HG02623 (cell line): ENCODE data around the gene PAIP2.
"Not testable (repeated sequence)": the region's sequence is repeated elsewhere in the genome, so short reads cannot be mapped to it uniquely, and the experiment has no call there.

ENCODE experiments used
- ATAC-seq: cut with Tn5 transposase; IDR thresholded peaks from one replicate; pipeline ENCODE4 v1.9.1; 2021; ENCODE audit warnings: moderate library complexity; ENCODE audit not compliant: unreplicated experiment

The PAIP2 gene

DNA sequence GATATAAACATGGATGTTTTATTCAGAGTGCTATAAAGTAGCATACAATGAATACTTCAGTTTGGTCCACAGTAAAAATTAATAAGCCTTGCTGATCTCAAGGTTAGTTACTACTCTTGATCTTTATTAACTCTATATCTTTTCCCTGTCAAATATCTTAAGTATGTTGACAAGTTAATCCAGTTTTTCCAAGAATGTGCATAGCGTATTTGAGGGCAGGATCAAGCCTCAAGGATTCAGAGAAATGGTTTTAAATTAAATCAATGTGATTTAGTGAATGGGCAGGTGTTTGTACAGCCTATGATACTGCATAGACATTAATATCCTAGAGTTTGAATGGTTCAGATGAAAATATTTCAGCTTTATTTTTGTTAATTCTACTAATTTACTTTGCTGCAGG, 27.4 kb upstream of the PAIP2 start:
- ATAC-seq: no peak

DNA sequence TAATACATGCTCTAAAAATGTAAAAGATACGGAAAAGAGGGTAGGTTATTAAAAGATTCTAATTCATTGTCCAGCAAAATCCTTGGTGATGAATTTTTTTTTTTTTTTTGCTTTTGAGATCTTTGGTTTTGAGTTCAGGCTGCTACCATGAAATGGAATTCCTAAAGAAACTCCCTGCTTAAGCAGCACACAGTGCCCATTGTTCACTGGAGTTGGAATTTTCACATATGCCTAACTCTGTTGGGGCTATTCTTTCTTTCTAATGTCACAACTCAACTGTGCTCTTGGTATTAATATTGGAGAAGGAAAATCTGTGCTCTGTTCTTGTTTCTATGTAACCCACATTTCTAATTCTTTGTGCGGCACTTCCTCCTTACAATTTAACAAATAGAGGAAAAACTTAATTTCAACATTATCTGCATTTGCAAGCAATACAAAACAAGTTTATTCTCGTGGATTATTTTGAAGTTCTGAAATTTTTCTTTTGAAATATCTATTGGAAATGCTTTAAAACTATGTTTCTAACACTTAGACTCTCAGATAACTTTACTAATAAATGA, 26.5 kb upstream of the PAIP2 start:
- ATAC-seq: no peak

DNA sequence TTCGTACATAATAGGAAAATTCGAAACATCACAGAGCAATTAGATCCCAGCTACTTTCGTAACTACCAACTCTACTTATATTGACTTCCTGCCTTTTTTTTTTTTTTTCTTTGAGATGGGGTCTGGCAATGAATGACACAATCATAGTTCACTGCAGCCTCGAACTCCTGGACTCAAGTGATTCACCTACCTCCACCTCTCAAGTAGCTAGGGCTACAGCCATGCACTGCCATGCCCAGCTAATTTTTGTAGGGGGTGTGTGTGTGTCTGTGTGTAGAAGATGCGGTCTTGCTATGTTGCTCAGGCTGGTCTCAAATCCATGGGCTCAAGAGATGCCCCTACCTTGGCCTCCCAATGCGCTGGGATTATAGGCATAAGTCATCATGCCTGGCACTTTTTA, 5.8 kb upstream of the PAIP2 start:
- ATAC-seq: no peak

DNA sequence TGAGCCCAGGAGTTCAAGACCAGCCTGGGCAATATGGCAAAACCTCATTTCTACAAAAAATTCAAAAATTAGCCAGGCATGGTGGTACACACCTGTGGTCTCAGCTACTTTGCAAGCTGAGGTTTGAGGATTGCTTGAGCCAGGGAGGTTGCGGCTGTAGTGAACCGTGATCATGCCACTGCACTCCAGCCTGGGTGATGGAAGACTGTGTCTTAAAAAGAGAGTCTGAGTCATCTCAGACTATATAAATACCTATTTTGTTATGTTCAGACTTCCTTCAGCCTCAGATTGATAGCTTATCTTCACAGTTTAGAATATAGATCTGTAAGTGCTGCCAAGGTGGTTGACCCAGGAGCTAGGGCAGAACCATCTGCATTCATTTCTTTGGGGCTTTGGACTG, 1.6 kb upstream of the PAIP2 start:
- no peak for ATAC-seq

DNA sequence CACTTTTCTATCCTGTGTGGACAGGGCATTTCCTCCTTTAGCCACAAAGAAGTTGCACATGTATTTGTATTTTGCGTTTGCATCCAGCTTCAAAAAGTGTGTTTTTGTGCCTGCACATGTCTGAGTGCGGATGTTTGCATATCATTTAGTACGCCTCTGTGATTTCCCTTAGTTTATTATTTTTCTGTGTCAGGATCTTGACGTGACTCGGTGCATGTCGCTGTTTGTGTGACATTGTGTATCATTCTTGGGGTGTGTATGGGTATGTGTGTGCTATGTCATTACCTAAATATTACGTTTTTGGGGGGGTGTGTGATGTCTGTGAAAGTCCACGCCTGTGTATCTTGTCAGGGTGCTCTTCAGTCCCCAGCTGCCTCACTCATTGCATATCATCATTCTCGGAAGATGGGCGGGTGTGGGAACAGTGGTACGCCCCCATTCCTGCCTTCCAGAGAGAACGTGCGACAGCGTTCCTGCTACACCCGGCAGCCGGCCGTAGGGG, 416 bp upstream of the PAIP2 start:
- ATAC-seq: no peak

DNA sequence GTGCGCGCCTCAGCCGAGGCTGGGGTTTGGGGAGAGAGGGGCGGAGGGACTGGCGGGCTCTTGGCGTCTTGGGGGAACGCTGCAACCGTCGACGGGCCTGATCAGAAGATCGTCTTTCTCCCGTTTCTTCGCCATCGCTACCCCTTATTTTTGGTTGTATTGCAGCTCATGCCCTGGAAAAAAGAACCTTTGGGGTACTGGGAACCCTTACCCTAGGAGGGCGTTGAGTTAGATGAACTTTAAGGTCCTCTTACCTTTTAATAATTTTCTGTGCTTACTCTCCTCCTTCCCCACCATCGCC, 719 bp downstream of the PAIP2 start:
- ATAC-seq: peak; percentile 42

DNA sequence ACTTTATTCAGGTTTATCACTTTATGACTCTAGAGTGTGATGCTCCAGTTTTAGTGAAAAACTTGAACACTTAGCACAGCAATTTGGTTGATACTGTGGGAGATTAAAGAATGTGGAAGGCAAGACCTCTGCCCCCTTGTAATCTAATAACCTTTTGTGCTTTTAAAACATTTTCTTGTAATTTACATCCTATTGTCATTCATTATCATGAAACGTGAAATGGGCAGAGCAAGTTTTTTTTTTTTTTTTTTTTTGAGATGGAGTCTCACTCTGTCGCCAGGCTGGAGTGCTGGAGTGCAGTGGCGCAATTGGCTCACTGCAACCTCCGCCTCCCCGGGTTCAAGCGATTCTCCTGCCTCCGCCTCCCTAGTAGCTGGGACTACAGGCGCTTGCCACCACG, 1.8 kb downstream of the PAIP2 start:
- ATAC-seq: no peak

DNA sequence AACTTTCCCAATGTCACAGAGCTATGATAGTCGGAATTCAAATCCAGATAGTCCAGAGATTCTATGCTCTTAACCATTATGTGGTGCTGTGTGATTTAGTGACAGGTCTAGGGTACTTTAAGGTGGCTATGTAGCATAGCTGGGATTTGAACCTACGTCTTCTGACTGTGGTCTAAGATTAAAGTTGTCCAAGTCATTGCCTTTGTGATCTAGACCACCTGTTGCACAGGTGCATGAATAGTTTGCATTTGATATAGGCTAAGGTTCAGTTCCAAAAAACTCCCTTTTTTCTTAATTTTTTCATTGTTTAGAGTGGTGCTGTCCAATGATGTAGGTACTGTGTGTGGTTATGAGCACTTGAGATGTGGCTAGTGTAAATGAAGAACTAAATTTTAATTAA, 2.5 kb downstream of the PAIP2 start:
- no peak for ATAC-seq

DNA sequence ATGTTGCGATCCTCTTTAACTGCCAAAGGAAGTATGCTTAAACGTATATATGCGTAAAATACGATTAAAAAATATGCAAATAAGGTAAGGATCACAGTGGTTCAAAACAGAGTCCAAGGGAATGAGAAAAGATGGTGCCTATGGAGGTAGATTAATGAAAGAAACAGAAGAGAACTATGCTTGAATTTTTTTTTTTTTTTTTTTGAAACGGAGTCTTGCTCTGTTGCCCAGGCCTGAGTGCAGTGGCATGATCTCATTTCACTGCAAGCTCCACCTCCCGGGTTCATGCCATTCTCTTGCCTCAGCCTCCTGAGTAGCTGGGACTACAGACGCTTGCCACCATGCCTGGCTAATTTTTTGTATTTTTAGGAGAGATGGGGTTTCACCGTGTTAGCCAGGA, 3.8 kb downstream of the PAIP2 start:
- not testable (repeated sequence) for ATAC-seq

DNA sequence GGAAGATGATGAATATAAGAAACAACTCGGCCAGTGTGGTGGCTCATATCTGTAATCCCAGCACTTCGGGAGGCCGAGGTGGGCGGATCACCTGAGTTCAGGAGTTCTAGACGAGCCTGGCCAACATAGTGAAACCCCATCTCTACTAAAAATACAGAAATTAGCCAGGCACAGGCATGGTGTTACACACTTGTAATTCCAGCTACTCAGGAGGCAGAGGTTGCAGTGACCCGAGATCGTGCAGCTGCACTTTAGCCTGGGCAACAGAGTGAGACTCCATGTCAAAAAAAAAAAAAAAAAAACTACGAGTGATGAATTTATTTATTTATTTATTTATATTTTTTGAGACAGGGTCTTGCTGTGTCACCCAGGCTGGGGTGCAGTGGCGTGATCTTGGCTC, 6.2 kb downstream of the PAIP2 start:
- ATAC-seq: not testable (repeated sequence)

DNA sequence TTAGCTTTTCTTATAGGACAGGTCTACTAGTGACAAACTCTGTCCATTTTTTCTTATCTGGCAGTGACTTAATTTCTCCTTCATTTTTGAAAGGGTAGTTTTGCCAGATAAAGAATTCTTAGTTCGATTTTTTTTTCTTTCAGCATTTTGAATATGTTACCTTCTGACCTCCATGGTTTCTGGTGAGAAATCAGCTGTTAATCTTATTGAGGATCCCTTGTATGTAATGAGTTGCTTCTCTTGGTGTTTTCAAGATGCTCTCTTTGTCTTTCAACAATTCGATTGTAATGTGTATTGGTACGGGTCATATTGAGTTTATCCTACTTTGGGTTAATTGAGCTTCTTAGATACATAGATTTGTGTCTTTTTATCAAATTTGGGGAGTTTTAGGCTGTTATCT, 12.5 kb downstream of the PAIP2 start:
- ATAC-seq: no peak

DNA sequence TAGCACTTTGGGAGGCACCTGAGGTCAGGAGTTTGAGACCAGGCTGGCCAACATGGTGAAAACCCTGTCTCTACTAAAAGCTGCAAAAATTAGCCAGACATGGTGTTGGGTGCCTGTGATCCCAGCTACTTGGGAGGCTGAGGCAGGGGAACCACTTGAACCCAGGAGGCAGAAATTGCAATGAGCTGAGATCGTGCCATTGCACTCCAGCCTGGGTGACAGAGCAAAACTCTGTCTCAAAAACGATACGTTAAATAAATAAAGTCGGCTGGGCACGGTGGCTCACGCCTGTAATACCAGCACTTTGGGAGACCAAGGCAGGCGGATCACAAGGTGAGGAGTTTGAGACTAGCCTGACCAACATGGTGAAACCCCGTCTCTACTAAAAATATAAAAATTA, 14.2 kb downstream of the PAIP2 start:
- not testable (repeated sequence) for ATAC-seq

DNA sequence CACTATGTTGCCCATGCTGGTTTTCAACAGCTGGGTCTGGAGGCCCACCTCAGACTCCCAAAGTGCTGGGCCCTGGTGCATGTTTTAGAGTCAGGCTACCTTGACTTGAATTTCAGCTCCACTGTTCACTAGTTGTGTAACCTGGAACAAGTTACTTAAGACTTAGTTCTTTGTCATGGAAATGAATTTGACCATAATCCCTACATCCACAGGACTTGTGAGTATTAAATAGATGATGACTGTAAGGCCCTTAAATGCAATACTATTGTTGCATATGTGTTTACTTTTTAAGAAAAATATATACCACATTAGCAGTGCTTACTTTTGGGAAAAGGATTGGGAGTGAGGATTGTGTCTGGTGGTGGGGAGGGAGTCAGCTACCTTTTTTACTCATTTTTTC, 16.4 kb downstream of the PAIP2 start:
- ATAC-seq: no peak

DNA sequence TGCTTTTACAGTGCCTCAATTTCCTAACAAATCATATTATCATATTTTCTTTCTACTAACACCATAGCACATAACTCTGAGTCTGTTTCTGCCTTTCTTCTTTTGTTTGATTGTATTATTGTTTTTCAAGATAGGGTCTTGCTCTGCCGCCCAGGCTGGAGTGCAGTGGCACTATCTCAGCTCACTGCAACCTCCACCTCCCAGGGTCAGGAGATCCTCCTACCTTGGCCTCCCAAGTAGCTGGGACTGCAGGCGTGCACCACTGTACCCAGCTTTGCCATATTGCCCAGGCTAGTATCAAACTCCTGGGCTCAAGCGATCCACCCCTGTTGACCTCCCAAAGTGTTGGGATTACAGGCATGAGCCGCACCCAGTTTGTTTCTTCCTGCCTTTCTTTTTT, 18.7 kb downstream of the PAIP2 start:
- ATAC-seq: no peak

DNA sequence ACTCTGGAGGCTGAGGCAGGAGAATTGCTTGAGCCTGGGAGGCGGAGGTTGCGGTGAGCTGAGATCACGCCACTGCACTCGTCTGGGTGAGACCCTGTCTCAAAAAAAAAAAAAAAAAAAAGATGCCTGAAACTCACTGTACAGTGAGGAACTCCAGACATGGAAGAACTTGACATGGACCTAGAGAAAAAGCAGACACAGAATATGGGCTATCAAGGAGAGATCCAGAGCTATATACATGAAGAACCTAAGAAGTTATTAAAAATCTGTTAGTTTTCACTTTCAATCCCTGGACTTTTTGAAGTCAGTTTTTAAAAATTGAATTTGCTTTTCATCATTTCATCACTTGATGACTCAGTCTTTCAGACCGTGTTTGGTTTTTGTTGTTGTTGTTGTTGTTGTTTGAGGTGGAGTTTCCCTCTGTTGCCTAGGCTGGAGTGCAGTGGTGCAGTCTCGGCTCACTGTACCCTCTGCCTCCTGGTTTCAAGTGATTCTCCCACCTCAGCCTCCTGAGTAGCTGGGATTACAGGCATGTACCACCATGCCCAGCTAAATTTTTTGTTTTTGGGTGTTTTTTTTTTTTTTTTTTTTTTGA, 20.3 kb downstream of the PAIP2 start:
- ATAC-seq: no peak

DNA sequence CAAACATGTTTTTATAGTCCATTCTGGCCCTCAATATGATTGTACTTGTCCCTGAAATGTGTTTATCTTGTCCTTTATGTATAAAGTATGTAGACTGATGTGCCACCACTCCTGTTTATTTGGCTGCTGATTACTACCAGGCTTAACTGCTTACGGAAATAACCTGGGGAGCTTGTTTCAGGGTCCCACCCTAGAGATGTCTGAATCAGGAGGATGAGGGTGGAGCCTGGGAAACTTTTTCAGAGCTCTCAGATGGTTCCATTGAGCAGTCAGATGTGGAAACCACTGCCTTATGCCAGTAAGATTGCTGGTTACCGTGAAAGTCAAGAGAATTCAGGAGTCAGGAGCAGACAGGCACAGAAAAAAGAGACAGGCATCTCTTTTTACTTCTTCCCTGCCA, 22.3 kb downstream of the PAIP2 start:
- no peak for ATAC-seq

DNA sequence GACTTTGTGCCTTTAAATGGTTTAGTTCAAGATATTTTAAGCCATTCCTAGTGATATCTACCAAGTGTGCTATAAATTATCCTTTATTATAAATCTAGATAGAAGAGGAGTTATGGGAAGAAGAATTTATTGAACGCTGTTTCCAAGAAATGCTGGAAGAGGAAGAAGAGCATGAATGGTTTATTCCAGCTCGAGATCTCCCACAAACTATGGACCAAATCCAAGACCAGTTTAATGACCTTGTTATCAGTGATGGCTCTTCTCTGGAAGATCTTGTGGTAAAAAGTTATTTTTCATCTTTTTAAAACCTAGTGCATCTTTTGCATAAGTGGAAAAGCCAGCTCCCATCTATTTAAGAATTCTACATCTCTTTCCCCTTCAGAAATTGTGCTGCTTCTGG, 22.8 kb downstream of the PAIP2 start:
- no peak for ATAC-seq

DNA sequence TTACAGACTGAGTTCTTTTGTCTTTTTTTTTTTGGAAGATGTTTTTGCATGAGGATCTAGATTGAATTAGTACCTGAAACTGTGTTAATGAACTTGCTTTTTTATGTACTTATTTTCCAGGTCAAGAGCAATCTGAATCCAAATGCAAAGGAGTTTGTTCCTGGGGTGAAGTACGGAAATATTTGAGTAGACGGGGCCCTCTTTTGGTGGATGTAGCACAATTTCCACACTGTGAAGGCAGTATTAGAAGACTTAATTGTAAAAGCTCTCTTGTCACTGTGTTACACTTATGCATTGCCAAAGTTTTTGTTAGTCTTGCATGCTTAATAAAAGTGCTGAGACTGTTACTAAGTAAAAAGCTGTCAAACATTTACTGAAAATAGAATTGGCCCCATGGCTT, 27.0 kb downstream of the PAIP2 start:
- ATAC-seq: no peak

DNA sequence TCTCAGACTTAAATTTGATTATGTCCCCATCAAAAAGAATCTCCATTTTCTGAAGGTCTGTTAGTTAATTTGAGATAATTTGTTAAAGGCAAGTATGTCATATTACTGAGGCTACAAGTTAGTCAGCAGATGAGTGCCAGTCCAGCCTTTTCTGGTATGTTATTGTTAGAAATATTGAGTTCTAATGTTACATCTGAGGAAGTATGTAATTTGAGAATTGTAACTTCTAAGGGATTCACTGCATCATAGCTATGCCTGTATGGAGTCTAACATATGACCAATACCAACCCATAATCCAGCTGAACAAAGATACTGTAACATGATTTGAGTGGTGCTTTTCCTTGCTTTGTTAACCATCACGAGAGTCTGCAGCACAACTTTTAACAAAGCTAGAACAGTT, 27.5 kb downstream of the PAIP2 start:
- ATAC-seq: no peak

DNA sequence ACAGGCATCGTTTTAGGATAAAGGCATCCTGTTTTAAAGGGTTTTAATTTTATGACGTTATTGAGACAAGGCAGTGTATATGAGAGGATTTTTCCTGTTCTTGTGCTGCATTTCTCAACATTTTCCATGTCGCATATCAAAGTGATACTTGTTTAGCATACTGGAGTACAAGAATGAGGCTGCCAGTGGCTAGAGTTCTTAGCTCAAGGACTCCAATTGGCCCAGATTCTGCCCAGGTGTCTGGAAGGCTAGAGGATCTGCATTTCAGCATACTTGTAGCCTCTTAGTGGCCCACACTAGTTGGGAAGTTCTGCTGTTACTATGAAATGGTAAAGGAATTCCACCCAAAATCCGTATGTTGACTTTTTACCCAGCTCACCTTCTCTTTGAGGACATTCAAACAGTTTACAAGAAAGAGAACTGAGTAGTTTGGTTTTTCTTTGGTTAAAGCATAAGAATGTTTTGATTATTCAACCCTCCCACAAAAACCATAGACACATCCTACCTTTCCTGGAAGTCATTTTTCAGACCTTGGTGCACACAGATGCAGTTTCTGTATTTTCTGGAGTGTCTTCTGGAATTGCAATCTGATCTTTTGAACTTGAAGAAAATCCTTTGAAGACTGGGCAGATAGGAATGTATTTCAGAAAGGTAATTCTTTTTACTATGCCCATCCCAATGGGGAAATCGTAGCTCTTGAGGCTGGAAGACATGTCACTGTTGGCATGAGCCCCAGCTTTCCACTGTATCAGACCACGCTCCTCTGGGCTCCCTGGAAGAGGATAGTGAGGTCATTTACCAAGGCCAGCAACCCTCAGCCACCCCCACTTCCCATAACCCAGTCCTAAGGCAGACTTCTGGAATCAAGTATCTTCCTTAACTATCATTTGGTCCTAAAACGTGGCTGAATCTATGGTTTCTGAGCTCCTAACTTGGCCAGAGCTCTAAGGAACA, 30.1 kb downstream of the PAIP2 start:
- ATAC-seq: no peak

DNA sequence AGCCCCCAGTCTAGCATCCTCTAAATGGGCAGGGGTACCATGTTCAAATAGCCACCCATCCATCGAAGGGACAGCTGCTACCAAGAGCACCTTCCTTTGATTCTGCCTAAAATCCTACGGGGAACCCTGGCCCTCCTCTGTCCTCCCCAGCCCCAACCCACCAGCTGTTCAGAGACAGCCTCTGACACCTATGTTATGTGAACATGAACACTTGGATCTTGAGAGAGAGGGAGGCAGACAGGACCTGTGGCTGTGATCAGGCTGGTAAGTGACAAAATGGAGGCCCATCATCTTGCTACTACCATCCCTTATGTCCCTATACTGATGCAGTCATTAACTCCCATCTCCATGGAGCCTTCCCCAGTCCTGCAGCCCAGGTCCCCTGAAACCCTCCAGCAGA, 33.3 kb downstream of the PAIP2 start:
- no peak for ATAC-seq

DNA sequence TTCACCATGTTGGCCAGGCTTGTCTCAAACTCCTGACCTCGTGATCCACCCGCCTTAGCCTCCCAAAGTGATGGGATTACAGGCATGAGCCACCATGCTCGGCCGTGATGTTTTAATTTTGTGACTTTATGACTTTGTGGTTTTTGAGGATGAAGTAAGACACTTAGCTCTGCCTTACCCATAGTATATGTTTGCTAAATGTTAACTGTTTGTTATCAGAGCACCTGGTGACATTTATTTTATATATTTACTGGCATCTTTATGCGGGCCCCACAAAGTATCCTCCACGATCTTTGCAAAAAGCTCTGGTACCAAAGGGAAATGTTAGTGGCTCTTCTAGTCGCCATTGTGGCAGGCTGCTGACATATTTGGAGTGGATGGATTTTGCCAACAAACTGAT, 34.7 kb downstream of the PAIP2 start:
- ATAC-seq: no peak
